ENCODE data around the gene CHIA. TPM values are rescaled to one million over a fixed set of nuclear protein-coding genes. Genes with fewer than 3 reads are reported as not detected.

CHIA gene
- total and polyA plus RNA-seq, 9 of the 15 experiments (the other 6 are each of a cell fraction or from before 2014, with no cell fraction given) = not detected

GRCh38 chr1:111346089-111346885, 55.6 kb downstream of the CHIA start (continued):
- TF ChIP-seq TEAD2 (tag; IDR thresholded peaks at IDR 0.05) (no peak), BMI1 (IDR thresholded peaks at IDR 0.05; ENCODE audit: low read length) (no peak), ARNT (IDR thresholded peaks at IDR 0.05) (no peak), PBX2 (CRISPR knock-in tag; IDR thresholded peaks at IDR 0.05; ENCODE audit: low read depth) (no peak), PBX2 (tag; conservative IDR thresholded peaks at IDR 0.05; ENCODE audit: low read depth) (peak; percentile 67), ZNF23 (CRISPR knock-in tag; IDR thresholded peaks at IDR 0.05) (no peak), SNRNP70 (optimal IDR thresholded peaks at IDR 0.05; ENCODE audit: low read depth, low read length) (no peak), POLR2G (IDR thresholded peaks at IDR 0.05; ENCODE audit: low read depth, low read length) (no peak), PRPF4 (IDR thresholded peaks at IDR 0.05; ENCODE audit: insufficient read depth, low read depth, low read length, poor library complexity, severe bottlenecking) (no peak), PCBP1 (IDR thresholded peaks at IDR 0.05; ENCODE audit: low read depth, low read length, poor library complexity, severe bottlenecking) (no peak), CBFB (CRISPR knock-in tag; IDR thresholded peaks at IDR 0.05) (no peak), SETDB1 (IDR thresholded peaks at IDR 0.05; ENCODE audit: low read length) (no peak)
- TF ChIP-seq, protein P1, sequence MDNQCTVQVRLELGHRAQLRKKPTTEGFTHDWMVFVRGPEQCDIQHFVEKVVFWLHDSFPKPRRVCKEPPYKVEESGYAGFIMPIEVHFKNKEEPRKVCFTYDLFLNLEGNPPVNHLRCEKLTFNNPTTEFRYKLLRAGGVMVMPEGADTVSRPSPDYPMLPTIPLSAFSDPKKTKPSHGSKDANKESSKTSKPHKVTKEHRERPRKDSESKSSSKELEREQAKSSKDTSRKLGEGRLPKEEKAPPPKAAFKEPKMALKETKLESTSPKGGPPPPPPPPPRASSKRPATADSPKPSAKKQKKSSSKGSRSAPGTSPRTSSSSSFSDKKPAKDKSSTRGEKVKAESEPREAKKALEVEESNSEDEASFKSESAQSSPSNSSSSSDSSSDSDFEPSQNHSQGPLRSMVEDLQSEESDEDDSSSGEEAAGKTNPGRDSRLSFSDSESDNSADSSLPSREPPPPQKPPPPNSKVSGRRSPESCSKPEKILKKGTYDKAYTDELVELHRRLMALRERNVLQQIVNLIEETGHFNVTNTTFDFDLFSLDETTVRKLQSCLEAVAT (IDR thresholded peaks at IDR 0.05) = no peak
- TF ChIP-seq, protein P2, sequence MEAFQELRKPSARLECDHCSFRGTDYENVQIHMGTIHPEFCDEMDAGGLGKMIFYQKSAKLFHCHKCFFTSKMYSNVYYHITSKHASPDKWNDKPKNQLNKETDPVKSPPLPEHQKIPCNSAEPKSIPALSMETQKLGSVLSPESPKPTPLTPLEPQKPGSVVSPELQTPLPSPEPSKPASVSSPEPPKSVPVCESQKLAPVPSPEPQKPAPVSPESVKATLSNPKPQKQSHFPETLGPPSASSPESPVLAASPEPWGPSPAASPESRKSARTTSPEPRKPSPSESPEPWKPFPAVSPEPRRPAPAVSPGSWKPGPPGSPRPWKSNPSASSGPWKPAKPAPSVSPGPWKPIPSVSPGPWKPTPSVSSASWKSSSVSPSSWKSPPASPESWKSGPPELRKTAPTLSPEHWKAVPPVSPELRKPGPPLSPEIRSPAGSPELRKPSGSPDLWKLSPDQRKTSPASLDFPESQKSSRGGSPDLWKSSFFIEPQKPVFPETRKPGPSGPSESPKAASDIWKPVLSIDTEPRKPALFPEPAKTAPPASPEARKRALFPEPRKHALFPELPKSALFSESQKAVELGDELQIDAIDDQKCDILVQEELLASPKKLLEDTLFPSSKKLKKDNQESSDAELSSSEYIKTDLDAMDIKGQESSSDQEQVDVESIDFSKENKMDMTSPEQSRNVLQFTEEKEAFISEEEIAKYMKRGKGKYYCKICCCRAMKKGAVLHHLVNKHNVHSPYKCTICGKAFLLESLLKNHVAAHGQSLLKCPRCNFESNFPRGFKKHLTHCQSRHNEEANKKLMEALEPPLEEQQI (IDR thresholded peaks at IDR 0.05) = no peak
- TF ChIP-seq, protein P3, sequence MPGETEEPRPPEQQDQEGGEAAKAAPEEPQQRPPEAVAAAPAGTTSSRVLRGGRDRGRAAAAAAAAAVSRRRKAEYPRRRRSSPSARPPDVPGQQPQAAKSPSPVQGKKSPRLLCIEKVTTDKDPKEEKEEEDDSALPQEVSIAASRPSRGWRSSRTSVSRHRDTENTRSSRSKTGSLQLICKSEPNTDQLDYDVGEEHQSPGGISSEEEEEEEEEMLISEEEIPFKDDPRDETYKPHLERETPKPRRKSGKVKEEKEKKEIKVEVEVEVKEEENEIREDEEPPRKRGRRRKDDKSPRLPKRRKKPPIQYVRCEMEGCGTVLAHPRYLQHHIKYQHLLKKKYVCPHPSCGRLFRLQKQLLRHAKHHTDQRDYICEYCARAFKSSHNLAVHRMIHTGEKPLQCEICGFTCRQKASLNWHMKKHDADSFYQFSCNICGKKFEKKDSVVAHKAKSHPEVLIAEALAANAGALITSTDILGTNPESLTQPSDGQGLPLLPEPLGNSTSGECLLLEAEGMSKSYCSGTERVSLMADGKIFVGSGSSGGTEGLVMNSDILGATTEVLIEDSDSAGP (CRISPR knock-in tag; IDR thresholded peaks at IDR 0.05) = no peak
